LNCaP clone FGC (cell line): ENCODE measurements around the gene CHRNE.

Experiments used
- DNase-seq: peaks from one replicate; pipeline ENCODE4 v3.0.0-alpha.2; 2011; ENCODE audit warnings: low read depth
- H3K4me3 ChIP-seq: 2 replicates; pipeline ENCODE4 v1.5.1; 2011; ENCODE audit warnings: mild to moderate bottlenecking, low read depth, low read length, control low read depth
- CTCF ChIP-seq: IDR thresholded peaks from 2 replicates; pipeline ENCODE4 v1.5.1; 2012; ENCODE audit warnings: mild to moderate bottlenecking; ENCODE audit not compliant: control insufficient read depth, insufficient read depth; ENCODE audit errors: extremely low read depth

CHRNE gene

GRCh38 chr17:4893272-4893671, 9.6 kb downstream of the CHRNE start:
- no peak overlapping the region for H3K4me3 ChIP-seq
- DNase-seq, result no peak
- no peak for TF ChIP-seq CTCF

GRCh38 chr17:4892499-4893221, 10.2 kb downstream of the CHRNE start:
- no peak for TF ChIP-seq CTCF
- no peak overlapping the region for H3K4me3 ChIP-seq
- no peak for DNase-seq

- TF ChIP-seq CTCF, result no peak
- DNase-seq, result no peak
Observed at GRCh38 chr17:4891411-4892410, 11.2 kb downstream of the CHRNE start.

GRCh38 chr17:4887581-4887980, 15.3 kb downstream of the CHRNE start:
- H3K4me3 ChIP-seq, result no peak overlapping the region
- no peak for TF ChIP-seq CTCF
- no peak for DNase-seq

More at GRCh38 chr17:4891411-4892410, 11.2 kb downstream of the CHRNE start:
- H3K4me3 ChIP-seq, result no peak overlapping the region

- no peak for TF ChIP-seq CTCF
- no peak for DNase-seq
- H3K4me3 ChIP-seq, result no peak overlapping the region
Observed at GRCh38 chr17:4886830-4887229, 16.1 kb downstream of the CHRNE start.

- TF ChIP-seq CTCF, result no peak
- no peak for DNase-seq
- no peak overlapping the region for H3K4me3 ChIP-seq
Observed at GRCh38 chr17:4884489-4884888, 18.4 kb downstream of the CHRNE start.
